OCI-LY3 (cell line): Measurements from ENCODE around the gene TRIM14.
"Not testable (repeated sequence)": the region's sequence is repeated elsewhere in the genome, so short reads cannot be mapped to it uniquely, and the experiment has no call there.

Source experiments
- H2AFZ ChIP-seq: fragments of 200-600, 300-600 bp; shearing (Covaris generic); 2 replicates; pipeline ENCODE4 v1.6.0; 2014; ENCODE audit warnings: antibody characterized with exemption, low read depth, low read length
- H3K27ac ChIP-seq: fragments of 200-600, 300-600 bp; sonication (generic); 2 replicates; pipeline ENCODE4 v1.5.1; 2014; ENCODE audit warnings: mild to moderate bottlenecking, low read length, moderate library complexity, mixed read lengths
- H3K27me3 ChIP-seq: fragments of 200-600, 300-600 bp; sonication (generic); 2 replicates; pipeline ENCODE4 v1.6.1; 2014; ENCODE audit warnings: low read depth, low read length, mixed read lengths
- H3K36me3 ChIP-seq: fragments of 200-600, 300-600 bp; sonication (generic); replicated peaks from 2 replicates; pipeline ENCODE3; 2014; ENCODE audit warnings: low read depth, low read length, mixed read lengths
- H3K4me1 ChIP-seq: fragments of 300-600, 200-600 bp; sonication (generic); 2 replicates; pipeline ENCODE4 v1.6.1; 2014; ENCODE audit warnings: low read length, mixed read lengths
- H3K4me2 ChIP-seq: fragments of 200-600, 300-600 bp; sonication (generic); 2 replicates; pipeline ENCODE4 v1.6.1; 2014; ENCODE audit warnings: low read length, mixed read lengths
- H3K4me3 ChIP-seq: fragments of 300-600, 200-600 bp; sonication (generic); 2 replicates; pipeline ENCODE4 v1.5.1; 2014; ENCODE audit warnings: antibody characterized with exemption, mild to moderate bottlenecking, low read length, moderate library complexity
- H3K79me2 ChIP-seq: fragments of 300-600, 200-600 bp; shearing (Covaris generic); 2 replicates; pipeline ENCODE4 v1.6.1; 2014; ENCODE audit warnings: mild to moderate bottlenecking, low read length, mixed read lengths
- H3K9ac ChIP-seq: fragments of 300-600, 200-600 bp; shearing (Covaris generic); 2 replicates; pipeline ENCODE4 v1.6.0; 2014; ENCODE audit warnings: mild to moderate bottlenecking, low read length, moderate library complexity
- H3K9me3 ChIP-seq: fragments of 200-600, 300-600 bp; shearing (Covaris generic); 2 replicates; pipeline ENCODE4 v1.6.1; 2014; ENCODE audit warnings: low read length, mixed read lengths; ENCODE audit not compliant: insufficient read depth
- H4K20me1 ChIP-seq: fragments of 200-600, 300-600 bp; sonication (generic); 2 replicates; pipeline ENCODE4 v1.6.1; 2016; ENCODE audit warnings: low read length, mixed read lengths; ENCODE audit not compliant: insufficient read depth
- CTCF ChIP-seq: fragments of 200-600, 300-600 bp; sonication (generic); IDR thresholded peaks from 2 replicates; pipeline ENCODE4 v1.5.1; 2014; ENCODE audit warnings: antibody characterized with exemption, low read length, low read depth
- EZH2phosphoT487 ChIP-seq: fragments of 200-600 bp; shearing (Covaris generic); IDR thresholded peaks from 2 replicates; pipeline ENCODE4 v1.6.1; 2018; ENCODE audit warnings: antibody characterized with exemption, mixed run types, low read depth

The TRIM14 gene

GRCh38 chr9:98094316-98094715 lies 24.7 kb downstream of the TRIM14 start:
- Histone ChIP-seq H3K9me3 (no peaks in the 10 kb centered on the region), H3K9ac (no peak overlapping the region), H2AFZ (no peak overlapping the region), H3K36me3 (no peaks in the 10 kb centered on the region), H3K27me3 (no peaks in the 10 kb centered on the region), H4K20me1 (no peaks in the 10 kb centered on the region), H3K79me2 (no peaks in the 10 kb centered on the region), H3K4me3 (no peak overlapping the region), H3K4me2 (no peak overlapping the region), H3K27ac (no peak overlapping the region), H3K4me1 (peaks cover 8% of the 10 kb centered on the region)
- no peak for TF ChIP-seq CTCF
- no peak for TF ChIP-seq EZH2phosphoT487

DNA sequence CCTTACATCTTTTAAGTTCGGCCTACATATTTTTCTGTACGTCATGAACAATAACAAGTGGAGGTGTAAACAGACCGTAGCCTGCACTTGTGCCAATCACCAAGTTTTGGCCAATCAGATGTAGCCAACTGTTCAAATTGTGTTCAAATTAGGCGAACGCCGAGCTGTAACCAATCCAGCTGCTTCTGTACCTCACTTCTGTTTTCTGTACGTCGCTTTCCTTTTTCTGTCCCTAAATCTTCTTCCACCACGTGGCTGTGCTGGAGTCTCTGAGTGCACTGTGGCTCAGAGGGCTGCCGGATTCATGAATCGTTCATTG lies 26.4 kb downstream of the TRIM14 start:
- Histone ChIP-seq H3K9ac (no peak overlapping the region), H2AFZ (no peak overlapping the region), H3K4me1 (peaks cover 2% of the 10 kb centered on the region), H3K4me2 (no peak overlapping the region), H4K20me1 (no peaks in the 10 kb centered on the region), H3K27ac (no peak overlapping the region), H3K79me2 (no peaks in the 10 kb centered on the region), H3K4me3 (no peak overlapping the region), H3K9me3 (no peaks in the 10 kb centered on the region), H3K27me3 (no peaks in the 10 kb centered on the region), H3K36me3 (no peaks in the 10 kb centered on the region)
- no peak for TF ChIP-seq EZH2phosphoT487
- TF ChIP-seq CTCF, result no peak

- TF ChIP-seq EZH2phosphoT487, result no peak
- TF ChIP-seq CTCF, result no peak
- Histone ChIP-seq H3K27me3 (no peaks in the 10 kb centered on the region), H3K36me3 (no peaks in the 10 kb centered on the region), H2AFZ (no peak overlapping the region), H3K4me2 (no peak overlapping the region), H3K4me1 (no peaks in the 10 kb centered on the region), H4K20me1 (no peaks in the 10 kb centered on the region), H3K27ac (no peak overlapping the region), H3K9me3 (no peaks in the 10 kb centered on the region), H3K4me3 (no peak overlapping the region), H3K9ac (no peak overlapping the region), H3K79me2 (no peaks in the 10 kb centered on the region)
These were observed 27.0 kb downstream of the TRIM14 start for GRCh38 chr9:98091735-98092612.

- H3K4me2 ChIP-seq, H3K27ac ChIP-seq, H3K27me3 ChIP-seq, H2AFZ ChIP-seq, H4K20me1 ChIP-seq, H3K9ac ChIP-seq, H3K79me2 ChIP-seq, H3K36me3 ChIP-seq, H3K4me1 ChIP-seq, H3K4me3 ChIP-seq, H3K9me3 ChIP-seq: not testable (repeated sequence)
These were observed 28.3 kb downstream of the TRIM14 start for GRCh38 chr9:98090674-98091073.
